HK-2 (cell line): ENCODE results near the gene FAM210B.
"Not testable (repeated sequence)": the region's sequence is repeated elsewhere in the genome, so short reads cannot be mapped to it uniquely, and the experiment has no call there.

Source experiments
- DNase-seq: peaks from one replicate; pipeline ENCODE4 v3.0.0-alpha.2; 2018; ENCODE audit not compliant: unreplicated experiment

Gene FAM210B, protein sequence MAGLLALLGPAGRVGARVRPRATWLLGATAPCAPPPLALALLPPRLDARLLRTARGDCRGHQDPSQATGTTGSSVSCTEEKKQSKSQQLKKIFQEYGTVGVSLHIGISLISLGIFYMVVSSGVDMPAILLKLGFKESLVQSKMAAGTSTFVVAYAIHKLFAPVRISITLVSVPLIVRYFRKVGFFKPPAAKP

DNA sequence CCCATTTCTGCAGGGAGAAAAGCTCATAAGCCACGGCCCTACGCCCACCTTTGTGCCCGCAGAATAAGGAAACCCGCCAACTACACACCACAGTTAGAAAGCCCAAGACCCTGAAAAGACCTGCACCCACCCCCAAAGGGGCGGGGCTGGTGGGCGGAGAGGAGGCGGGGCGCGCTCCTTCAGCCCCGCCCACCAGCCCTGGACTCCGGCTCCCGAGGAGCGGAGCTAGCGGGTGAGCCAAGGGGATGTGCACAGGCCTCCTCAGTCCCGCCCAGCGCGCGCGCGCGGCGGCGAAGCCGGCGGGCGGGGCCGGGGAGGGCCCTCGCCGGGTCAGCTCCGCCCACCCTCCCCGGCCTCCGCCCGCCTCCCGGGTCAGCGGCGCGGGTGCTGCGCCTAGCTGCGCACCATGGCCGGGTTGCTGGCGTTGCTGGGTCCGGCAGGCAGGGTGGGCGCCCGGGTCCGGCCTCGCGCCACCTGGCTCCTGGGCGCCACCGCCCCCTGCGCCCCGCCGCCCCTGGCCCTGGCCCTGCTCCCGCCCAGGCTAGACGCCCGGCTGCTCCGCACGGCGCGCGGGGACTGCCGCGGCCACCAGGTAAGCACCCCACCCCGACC, at the start of gene FAM210B:
Gene FAM210B, plus strand, starts transcription at position 375 of the 612 bp plus-strand sequence. Its CDS starts 32 bp downstream, at position 407.
- DNase-seq = peak; percentile 88

DNA sequence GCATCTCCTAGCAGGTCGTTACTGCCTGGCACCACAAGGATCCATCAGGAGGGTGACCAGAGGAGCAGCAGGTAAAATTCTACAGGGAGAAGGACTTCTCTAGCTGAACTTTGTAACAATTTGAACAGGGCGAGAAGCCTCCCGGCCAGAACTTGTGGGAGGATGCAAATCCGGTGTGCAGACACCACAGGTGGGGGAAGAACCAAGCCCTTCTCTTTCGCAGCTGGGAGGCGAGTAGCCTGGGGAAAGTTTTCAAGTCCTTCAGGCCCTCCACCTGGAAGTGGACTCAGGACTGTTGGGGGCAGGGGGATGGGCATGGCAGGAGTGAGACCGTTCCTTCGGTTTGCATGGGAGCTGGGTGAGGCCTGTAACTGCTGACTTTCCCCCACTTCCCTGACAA, 42.7 kb upstream of the FAM210B start:
- DNase-seq = no peak

DNA sequence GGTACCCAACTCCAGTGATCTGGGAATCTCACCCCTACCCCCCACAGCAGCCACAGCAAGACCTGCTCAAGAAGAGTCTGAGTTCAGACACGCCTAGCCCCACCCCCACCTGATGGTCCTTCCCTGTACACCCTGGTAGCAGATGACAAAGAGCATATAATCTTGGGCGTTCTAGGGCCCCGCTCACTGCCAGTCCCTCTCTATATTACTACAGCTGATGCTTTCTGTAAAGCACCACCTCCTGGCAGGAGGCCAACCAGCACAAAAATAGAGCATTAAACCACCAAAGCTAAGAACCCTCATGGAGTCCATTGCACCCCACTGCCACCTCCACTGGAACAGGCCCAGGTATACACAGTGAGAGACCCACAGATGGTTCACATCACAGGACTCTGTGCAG, 42.3 kb upstream of the FAM210B start:
- DNase-seq = no peak

DNA sequence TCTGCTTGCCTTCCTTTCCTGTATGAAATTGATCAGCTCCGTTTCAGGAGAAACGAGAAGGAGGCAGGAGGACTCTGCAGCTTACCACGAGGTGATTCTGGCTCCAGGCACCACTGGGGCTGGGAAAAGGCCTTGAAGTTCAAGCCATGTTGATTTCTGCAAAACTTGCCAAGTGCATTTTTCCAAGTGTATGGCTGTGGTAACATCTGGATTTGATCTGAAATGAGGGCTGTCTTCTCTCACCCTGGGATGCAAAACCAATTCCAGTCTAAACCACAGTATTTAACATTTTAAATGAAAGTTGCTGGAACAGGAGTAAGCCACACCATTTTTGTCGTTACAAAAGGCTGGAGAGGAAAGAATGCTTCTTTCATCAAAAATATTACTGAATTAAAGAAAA, 36.1 kb upstream of the FAM210B start:
- no peak for DNase-seq

DNA sequence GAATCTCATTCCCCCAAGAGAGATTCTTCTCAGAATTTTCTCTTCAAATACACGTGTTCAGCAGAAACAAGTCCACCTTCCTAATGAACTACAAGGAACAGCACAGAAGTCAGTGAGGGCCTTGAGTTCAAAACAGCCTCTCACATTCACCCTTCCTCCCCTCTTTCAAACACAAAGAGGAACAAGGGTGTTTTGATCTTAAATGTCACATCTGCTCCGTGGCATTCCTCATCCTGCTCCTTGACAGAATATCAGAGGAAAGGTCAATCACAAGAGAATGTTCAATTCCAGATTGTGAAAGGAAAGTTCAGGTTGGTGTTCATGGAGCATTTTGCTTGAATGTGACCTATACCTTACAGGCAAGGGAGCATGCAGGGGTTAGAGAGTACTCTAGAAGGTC, 35.6 kb upstream of the FAM210B start:
- DNase-seq = no peak

DNA sequence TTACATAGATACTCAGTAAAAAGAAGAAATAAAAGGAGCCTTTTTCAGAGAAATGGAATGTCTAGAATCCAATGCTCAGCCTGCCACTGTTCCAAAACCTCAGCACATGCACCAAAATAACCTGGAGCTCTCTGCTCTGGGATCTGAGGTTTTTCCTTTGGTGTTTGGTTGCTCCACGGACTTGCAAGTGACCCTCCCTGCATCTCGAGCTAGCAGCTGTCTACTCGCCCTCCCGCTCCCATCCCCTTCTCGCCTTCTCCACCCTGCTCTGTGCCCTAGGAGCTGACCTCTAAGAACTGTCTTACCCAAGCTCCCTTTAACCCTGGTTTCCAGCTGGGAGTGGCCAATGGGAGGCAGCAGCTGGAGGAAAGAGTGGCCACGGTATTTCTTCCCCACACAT, 35.1 kb upstream of the FAM210B start:
- no peak for DNase-seq

DNA sequence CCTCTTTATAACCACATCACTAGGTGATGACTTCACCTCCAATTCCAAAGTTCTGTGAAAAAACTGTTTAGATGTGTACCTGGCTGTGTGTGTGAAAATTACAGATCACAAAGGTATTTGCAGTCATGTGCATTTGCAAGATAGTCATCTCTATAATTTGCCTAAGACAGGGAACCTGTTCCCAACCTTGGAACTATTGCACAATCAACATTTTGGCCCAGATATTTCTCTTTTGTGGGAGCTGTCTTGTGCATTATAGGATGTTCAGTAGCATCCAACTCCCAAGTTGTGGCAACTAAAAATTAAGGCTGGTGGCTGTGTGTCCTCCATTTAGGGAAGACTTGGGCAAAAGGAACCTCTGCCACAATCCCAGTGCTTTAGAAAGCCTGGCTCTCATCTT, 34.0 kb upstream of the FAM210B start:
- DNase-seq = no peak

DNA sequence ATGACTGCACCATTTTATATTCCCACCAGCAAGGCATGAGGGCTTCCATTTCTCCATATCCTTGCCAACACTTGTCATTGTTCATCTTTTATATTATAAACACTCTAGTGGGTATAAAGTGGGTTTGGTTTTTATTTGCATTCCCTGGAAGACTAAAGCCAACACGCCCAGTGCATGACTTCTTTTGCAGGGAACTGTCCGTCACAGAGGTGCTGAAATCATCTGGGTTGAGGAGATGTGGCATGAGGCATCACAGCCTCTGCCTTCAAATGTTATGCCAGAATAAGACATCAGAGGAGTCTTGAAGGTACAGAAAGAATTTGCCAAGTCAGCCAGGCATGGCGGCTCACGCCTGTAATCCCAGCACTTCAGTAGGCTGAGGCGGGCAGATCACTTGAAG, 29.9 kb upstream of the FAM210B start:
- peak; percentile 31 for DNase-seq

DNA sequence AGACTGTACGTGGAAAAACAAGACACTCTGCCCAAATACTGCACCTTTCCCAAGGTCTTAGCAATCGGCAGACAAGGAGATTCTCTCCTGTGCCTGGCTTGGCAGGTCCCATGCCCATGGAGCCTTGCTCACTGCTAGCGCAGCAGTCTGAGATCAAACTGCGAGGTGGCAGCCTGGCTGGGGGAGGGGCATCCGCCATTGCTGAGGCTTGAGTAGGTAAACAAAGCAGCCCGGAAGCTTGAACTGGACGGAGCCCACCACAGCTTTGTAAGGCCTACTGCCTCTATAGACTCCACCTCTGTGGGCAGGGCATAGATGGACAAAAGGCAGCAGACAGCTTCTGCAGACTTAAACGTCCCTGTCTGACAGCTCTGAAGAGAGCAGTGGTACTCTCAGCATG, 22.1 kb upstream of the FAM210B start:
- DNase-seq = not testable (repeated sequence)

DNA sequence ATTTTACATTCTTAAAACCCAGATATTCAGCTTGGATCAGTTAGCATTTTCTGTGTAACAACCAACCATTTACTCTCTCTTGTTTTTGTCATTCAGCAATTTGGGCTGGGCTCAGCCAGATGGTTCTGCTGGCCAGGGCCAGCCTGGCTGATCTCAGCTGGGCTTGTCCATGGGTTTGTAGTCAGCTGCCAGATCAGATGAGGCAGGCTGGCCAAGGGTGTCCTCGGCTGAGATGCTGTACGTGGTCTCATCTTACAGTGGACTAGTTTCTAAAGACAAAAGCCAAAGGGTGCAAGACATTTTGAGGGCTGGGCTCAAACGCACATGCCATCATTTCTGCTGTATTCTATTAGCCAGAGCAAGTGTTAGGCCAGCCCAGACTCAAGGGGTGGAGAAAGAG, 16.0 kb upstream of the FAM210B start:
- DNase-seq = no peak

DNA sequence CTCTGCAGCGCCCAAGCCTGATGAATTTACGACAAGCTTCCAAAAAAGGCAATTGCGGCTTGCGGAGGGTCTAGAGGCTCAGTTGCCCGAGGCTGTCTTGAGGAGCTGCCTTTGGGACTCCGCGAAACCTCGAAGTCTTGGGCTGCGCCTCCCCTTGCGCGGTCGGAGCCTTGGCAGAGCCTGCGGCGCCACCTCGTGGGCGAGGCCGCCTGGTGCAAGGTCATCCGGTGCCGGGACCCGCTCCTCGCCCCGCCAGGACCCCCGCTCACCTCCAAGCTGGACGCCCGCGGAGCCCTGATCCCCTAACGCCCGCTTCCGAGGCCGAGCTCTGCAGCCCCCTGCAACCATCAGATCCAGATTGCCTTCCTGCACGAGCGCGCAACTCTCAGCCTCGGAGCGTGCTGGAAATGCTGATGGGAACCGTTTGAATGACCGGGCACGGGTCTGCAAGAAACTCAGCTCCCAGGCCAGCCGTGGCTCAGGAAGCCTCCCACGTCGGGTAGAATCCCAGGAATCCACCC, 14.9 kb upstream of the FAM210B start:
- DNase-seq = peak; percentile 41

DNA sequence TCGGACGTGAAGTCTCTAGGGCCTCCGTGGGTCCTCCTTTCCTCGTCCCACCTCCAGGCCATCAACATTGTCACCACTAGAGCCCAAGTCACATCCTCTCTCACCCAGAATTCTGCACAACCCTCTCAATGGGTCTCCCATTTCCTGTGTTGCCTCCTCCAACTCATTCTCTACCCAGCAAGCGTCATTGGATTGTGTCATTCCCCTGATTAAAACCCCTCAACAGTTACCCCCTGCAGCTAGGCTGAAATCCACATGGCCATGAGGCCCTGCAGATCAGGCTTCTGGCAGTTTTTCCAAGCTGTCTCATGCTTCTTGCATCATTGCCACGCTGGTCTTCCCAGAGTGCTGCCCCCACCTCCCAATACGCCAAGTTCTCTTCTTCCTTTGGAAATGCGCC, 12.9 kb upstream of the FAM210B start:
- no peak for DNase-seq

DNA sequence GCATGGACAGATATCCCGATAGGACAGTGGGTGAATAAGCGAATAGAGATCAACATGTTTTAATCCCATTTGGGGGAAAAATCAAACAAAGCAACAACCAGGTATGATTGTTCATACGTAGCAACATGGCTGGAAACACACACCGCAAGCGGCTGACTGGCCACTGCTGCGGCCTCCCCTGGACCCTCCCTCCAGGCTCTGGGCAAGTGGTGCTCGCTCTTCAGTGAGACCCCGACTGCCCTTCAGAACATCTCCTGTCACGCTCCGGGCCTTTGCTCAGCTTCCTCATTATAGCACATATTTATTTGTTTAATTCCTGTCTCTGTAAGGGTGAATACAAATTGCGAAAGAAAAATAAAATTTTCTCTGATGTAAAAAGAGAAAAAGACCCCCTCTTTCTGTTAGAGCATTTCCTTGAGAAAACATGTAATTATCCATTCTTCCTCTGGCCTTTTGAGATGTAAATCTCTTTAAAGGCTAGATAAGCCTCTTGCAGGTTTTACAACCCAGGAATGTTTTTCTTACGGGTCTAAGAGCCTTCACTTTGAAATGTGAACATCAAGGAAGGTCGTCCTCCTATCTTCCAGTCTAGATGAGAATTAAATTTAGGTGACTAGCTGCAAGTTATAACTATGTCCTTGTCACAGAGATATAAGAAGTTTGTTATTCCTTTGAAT, 11.0 kb upstream of the FAM210B start:
- no peak for DNase-seq

DNA sequence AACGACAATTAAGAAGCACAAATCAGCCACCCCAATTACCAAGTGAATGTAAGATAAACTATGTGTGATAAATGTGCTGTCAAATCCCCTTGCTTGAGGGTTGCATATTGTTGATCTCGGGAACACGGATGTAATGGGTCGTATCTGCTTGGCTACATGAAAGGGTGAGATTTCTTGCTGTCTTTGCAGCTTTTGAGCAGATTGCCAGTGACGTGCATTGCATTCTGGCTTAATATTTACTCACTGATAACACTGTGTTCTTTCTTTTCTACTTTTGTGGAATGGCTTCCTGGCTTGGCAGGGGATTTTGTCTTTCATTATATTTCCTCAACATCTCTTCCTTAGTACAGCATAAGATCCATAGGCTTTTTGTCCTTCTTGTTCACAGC, 10.5 kb upstream of the FAM210B start:
- no peak for DNase-seq

DNA sequence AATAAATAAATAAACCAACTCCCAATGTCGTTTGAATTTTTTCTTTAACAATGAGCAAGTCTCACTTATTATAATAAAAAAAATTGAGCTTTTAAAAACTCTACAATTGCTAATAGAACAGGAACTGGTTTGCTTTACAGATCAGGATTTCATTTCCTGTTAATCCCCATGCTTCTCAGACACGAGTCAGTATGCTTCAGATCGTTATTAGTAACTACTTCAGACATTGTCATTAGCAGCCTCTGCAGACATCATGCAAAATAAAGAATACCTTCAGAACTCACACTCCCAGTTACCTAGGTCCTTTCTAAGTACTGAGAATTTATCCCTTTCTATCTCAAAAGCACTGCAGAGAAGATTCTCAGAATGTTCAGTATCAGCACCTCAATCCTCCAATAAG, 10.0 kb upstream of the FAM210B start:
- no peak for DNase-seq

DNA sequence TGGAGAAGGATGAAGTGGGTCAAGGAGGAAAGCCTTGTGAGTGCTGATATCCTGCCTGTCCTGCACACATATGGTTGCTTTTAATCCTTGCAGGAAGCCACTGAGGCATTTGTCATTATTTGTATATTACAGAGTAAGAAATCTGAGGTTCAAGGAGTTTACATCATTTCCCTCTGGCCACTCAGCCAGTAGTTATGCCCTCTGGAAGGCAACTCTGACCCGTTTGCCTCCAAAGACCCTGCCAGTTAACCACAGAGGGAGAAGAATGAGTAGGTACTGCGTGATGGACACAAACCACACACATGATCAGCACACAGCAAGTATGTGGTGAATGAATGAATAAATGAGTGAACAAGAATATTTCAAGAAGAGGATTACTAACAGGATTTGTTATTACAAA, 7.9 kb upstream of the FAM210B start:
- no peak for DNase-seq

DNA sequence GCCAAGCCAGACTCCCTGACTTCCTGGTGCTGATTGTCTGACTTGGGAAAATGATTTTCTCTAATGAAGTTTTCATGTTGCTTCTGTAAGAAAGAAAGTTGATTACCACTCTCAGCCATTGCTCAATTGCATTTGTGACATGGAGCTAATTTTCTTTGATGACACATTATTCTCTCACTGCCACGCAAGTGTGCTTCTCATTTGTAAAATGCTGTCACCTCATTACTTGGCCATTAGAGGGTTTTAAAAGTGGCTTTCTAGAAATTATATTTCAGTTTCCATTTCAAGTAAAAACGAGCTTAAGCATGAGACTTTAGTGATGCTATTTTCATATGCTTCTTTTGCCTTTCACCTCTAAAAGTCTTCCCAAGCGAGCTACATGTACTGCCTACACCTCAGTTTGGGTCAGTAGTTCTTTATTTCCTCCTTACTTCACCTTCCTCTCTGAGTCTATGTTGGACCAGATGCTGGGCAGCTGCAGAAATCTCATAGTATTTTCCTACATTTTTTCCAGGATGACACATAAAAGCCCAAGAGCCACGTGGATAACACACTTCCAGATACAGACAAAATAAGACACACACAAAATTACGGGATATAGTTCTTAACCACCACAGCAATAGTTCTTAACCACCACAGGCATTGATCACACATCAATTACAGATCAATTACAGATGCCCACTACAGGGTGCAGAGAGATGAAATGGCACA, 6.3 kb upstream of the FAM210B start:
- no peak for DNase-seq

DNA sequence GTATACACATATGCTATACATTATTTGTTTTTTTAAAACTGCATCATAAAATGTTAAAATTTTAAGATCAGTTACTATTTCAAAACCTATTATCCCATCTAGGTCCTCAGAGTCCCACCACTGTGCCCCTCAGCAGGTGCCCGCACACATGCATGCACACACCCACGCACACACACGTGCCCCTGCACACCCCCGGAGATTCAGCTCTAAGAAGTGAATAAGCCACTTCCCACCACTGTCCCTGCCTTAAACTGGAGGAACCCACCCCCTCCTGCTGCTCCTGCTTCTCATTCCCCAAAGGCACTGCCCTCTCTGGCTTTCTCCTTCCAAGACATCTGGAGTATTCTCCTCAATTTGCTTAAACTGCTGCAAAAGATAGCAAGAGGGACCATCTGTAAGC, 5.4 kb upstream of the FAM210B start:
- DNase-seq = no peak

DNA sequence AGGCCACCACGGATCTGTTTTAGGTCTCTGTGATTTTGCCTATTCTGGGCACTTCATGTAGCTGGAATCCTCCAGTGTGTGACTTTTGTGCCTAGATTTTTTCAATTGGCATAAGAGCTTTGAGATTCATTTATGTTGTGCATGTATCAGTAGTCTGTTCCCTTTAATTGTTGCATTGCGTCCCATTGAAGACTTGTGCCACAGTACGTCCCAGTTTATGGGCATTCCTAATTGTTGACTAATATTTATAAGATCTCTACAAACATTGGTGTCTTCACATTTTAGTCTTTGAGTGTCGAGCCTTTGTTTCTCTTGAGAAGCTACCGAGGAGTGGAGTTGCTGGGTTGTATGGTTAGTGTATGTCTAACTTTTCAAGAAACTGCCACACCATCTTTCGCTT, 704 bp upstream of the FAM210B start:
- no peak for DNase-seq

DNA sequence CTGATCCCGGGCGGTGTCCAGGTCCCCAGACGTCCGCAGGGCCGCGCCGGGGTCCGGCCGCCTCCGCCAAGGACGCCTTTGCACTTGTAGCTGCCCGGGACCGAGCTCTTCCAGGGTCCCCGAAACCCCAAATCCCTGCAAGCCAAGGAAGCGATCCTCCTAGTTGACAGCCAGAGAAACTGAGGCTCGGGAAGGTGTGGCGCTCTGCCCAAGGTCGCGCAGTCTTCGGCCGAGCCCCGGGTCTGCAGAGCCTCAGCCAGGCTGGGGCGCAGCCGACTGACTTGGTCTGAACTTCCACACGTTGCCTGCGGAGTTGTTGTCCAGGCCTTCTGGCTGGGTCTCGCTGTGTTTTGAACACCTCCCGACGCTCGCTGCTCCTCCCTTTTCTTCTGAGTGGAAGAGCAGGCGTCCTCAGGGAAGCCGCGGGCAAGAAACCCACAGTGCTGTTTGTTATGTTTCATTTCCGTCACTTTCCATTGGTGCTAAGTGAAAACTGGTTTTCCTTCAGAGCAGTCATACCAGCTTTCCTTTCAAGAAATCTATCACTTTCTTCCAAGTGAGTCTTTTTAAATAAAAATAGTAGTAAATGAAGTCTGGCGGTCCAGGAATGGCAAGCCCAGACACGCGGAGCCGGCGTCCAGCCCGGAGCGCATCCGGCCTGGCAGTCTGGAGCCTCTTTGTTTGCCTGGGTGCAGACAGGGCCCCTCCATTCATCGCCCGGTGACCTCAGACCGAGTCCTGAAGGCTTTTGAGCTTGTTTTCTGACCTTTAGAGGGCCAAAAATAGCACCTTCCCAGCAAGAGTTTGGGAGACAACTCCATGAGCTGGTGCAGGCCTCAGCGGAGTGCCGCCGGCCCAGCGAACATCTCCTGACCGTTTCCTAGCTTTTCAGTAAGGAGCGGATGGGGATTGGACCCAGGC, 698 bp downstream of the FAM210B start:
- DNase-seq = peak; percentile 49

DNA sequence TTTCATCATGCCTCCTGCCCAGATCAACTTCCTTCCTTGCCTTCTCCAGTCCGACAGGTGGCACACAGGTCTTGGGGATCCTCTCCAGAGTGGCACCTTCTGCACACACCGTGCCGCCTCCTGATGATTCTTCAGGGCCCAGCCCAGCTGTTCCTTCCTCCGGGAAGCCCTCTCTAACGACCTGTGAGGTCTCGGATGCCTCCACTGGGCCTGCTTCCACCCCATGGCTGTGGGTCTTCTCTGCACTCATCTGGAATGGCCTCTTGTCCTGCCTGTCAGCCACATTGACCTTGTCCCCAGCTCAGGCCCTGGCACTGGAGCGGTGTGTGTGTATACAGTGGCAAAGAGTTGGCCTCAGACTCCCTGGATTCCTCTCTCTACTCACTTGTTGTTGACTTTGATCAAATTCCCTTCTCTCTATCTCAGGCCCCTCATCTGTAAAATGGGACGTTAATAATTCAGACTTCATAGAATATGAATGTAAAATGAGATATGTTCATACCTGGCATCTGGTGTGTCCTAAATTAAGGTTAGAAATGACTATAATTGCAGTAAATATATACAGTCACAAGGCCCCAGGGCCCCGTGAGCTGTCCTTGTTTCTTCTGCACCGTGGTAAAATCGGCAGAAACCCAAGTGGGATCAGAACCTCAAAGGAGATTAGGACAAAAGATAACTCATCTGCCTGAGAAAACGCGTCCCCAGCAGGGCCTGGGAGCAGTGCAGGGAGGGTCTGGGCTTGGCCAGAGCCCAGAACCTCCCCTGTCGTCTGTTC, 1.5 kb downstream of the FAM210B start:
- DNase-seq = no peak
